Measurements from ENCODE around the gene KDM3B. TPM values are rescaled to one million over a fixed set of nuclear protein-coding genes. Genes with fewer than 3 reads are reported as not detected.

The KDM3B gene
- total RNA-seq, 5 donors from 2014 or later (not counting 1 experiment from before 2014, with no cell fraction given): 72.9 to 78.3 (median 76.0) TPM

DNA sequence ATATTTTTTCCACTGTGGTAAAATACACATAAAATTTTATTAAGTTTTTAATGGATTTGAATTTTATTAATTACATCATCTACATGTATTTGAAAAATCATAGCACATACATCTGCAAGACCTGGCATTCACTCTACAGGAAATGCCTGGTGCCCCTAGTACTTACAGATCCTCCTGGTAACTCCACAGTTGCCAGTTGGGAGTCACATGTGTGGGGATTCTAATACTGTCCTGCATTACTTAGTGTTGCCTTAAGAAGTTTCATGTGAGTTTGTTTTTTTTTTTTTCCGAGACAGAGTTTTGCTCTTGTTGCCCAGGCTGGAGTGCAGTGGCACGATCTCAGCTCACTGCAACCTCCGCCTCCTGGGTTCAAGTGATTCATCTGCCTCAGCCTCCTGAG is 18.1 kb downstream of the KDM3B start:
- no peak overlapping the region for H3K27ac ChIP-seq (ENCODE audit: low read length)
- Mint-ChIP-seq H3K36me3 (peaks cover 11% of the 10 kb centered on the region), H3K27me3 (no peaks in the 10 kb centered on the region), H3K4me1 (peaks cover 45 to 51% (median 48%) of the 10 kb centered on the region in 3 donors), H3K27ac (no peak overlapping the region), H3K4me3 (no peak overlapping the region), H3K9me3 (no peaks in the 10 kb centered on the region)
- WGBS (ENCODE audit: insufficient coverage): no CpG with 5 or more reads among the region's 3 CpGs
- ChIA-PET POLR2A (interaction anchor here in 1 of 2 donors (1.4 kb wide), 1 partner anchor 17 kb away, joined by 4 read pairs; no protein-coding TSS in a partner anchor), CTCF (interaction anchor here (0.6 to 4.7 kb wide), 3 partner anchors 17 to 1722 kb away, joined by 5 to 32 read pairs (median 5); partner anchors contain the start of gene KDM3B (in 2 of the 2))
- no peaks in the 10 kb centered on the region for H3K9me3 ChIP-seq
- DNase-seq (no peak), ATAC-seq (replicated peaks in 1 of 4) (no peak)
- H3K4me1 ChIP-seq (ENCODE audit: control insufficient read depth in 1 of 2, extremely low read depth in 1 of 2, insufficient read depth in 2 of 2, low read length in 2 of 2): peaks cover 3 to 4% of the 10 kb centered on the region in 2 experiments
- H3K36me3 ChIP-seq (ENCODE audit: control insufficient read depth in 2 of 2, extremely low read depth in 1 of 2, insufficient read depth in 1 of 2, low read length in 1 of 2): peaks cover 6 to 21% of the 10 kb centered on the region in 2 donors
- no peaks in the 10 kb centered on the region for H3K27me3 ChIP-seq (replicated peaks in 1 of 2; ENCODE audit: control insufficient read depth in 2 of 2, extremely low read depth in 1 of 2, insufficient read depth in 2 of 2, low read length in 1 of 2)
- no peak overlapping the region for H3K4me3 ChIP-seq (ENCODE audit: control insufficient read depth in 1 of 2, extremely low read depth in 1 of 2, low read length in 1 of 2)

DNA sequence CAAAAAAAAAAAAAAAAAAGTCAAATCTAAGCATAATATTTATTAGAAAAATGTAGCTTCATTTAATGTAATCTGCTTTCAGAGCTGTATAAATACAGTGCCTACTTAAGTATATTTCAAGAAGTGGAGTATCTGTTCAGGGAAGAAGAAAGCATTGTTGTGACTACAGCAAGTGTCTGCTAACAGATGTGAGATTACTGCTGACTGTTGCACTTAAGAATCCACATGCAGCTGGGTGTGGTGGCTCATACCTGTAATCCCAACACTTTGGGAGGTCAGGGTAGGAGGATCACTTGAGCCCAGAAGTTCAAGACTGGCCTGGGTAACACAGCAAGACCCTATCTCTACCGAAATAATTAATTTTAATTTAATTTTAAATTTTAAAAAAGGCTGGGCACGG is 19.0 kb downstream of the KDM3B start:
- H3K4me1 Mint-ChIP-seq: peaks cover 39 to 44% (median 40%) of the 10 kb centered on the region in 3 donors
- POLR2A ChIA-PET: interaction anchor here (0.6 to 0.7 kb wide), 5 partner anchors 20 to 1234 kb away, joined by 3 to 5 read pairs (median 3); no protein-coding TSS in a partner anchor
- H3K4me3 Mint-ChIP-seq: no peak overlapping the region
- H3K36me3 Mint-ChIP-seq: peaks cover 11% of the 10 kb centered on the region
- no peaks in the 10 kb centered on the region for H3K9me3 ChIP-seq
- H3K27me3 Mint-ChIP-seq: no peaks in the 10 kb centered on the region
- H3K9me3 Mint-ChIP-seq: no peaks in the 10 kb centered on the region
- no peak for DNase-seq
- H3K36me3 ChIP-seq (ENCODE audit: control insufficient read depth in 2 of 2, extremely low read depth in 1 of 2, insufficient read depth in 1 of 2, low read length in 1 of 2): peaks cover 12 to 28% of the 10 kb centered on the region in 2 donors
- ATAC-seq (replicated peaks in 1 of 4): no peak
- no peaks in the 10 kb centered on the region for H3K27me3 ChIP-seq (replicated peaks in 1 of 2; ENCODE audit: control insufficient read depth in 2 of 2, extremely low read depth in 1 of 2, insufficient read depth in 2 of 2, low read length in 1 of 2)
- no peak overlapping the region for H3K4me3 ChIP-seq (ENCODE audit: control insufficient read depth in 1 of 2, extremely low read depth in 1 of 2, low read length in 1 of 2)
- peaks cover 3 to 4% of the 10 kb centered on the region in 2 experiments for H3K4me1 ChIP-seq (ENCODE audit: control insufficient read depth in 1 of 2, extremely low read depth in 1 of 2, insufficient read depth in 2 of 2, low read length in 2 of 2)
- no peak overlapping the region for H3K27ac Mint-ChIP-seq
- CTCF ChIA-PET: interaction anchor here (0.6 to 4.7 kb wide), 8 partner anchors 14 to 283 kb away, joined by 3 to 32 read pairs (median 4); partner anchors contain the start of gene KDM3B (in 1 of the 2)
- no peak overlapping the region for H3K27ac ChIP-seq (ENCODE audit: low read length)
- 100% methylated on average over 1 of the region's 2 CpGs for WGBS (ENCODE audit: insufficient coverage)

DNA sequence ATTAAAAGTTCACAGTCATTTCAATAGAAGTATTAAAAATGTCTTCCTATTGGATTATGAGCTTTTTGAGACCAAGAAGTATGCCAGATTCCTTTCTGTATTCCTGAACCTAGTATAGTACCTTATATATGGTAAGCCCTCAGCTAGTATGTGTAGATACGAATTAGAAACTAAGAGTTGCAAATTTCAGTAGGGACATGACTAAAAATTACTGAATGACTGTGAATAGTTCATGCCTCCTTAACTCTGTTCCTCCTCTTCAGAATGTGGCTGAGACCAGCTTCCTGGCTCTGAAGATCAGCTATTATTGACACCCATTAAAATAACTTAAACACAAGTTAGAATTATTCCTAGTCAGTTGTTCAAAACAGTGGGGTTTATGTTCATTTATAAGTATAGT is 19.7 kb downstream of the KDM3B start:
- H3K27ac Mint-ChIP-seq: no peak overlapping the region
- ChIA-PET CTCF (interaction anchor here in 1 of 2 donors (0.6 to 4.7 kb wide), 3 partner anchors 19 to 122 kb away, joined by 3 to 32 read pairs (median 5); partner anchors contain the start of genes FAM53C and KDM3B), POLR2A (interaction anchor here in 1 of 2 donors (0.5 kb wide), 1 partner anchor 12 kb away, joined by 3 read pairs; no protein-coding TSS in a partner anchor)
- no peak overlapping the region for H3K4me3 Mint-ChIP-seq
- no CpG with 5 or more reads among the region's 1 CpG for WGBS (ENCODE audit: insufficient coverage)
- H3K9me3 ChIP-seq: no peaks in the 10 kb centered on the region
- H3K36me3 Mint-ChIP-seq: peaks cover 16% of the 10 kb centered on the region
- H3K27ac ChIP-seq (ENCODE audit: low read length): no peak overlapping the region
- H3K36me3 ChIP-seq (ENCODE audit: control insufficient read depth in 2 of 2, extremely low read depth in 1 of 2, insufficient read depth in 1 of 2, low read length in 1 of 2): peaks cover 12 to 35% of the 10 kb centered on the region in 2 donors
- no peak for DNase-seq
- H3K4me3 ChIP-seq (ENCODE audit: control insufficient read depth in 1 of 2, extremely low read depth in 1 of 2, low read length in 1 of 2): no peak overlapping the region
- ATAC-seq (replicated peaks in 1 of 4): no peak
- H3K4me1 Mint-ChIP-seq: peaks cover 31 to 37% (median 33%) of the 10 kb centered on the region in 3 donors
- H3K27me3 Mint-ChIP-seq: no peaks in the 10 kb centered on the region
- no peaks in the 10 kb centered on the region for H3K27me3 ChIP-seq (replicated peaks in 1 of 2; ENCODE audit: control insufficient read depth in 2 of 2, extremely low read depth in 1 of 2, insufficient read depth in 2 of 2, low read length in 1 of 2)
- no peaks in the 10 kb centered on the region for H3K9me3 Mint-ChIP-seq
- peaks cover 0 to 3% of the 10 kb centered on the region in 2 experiments for H3K4me1 ChIP-seq (ENCODE audit: control insufficient read depth in 1 of 2, extremely low read depth in 1 of 2, insufficient read depth in 2 of 2, low read length in 2 of 2)

DNA sequence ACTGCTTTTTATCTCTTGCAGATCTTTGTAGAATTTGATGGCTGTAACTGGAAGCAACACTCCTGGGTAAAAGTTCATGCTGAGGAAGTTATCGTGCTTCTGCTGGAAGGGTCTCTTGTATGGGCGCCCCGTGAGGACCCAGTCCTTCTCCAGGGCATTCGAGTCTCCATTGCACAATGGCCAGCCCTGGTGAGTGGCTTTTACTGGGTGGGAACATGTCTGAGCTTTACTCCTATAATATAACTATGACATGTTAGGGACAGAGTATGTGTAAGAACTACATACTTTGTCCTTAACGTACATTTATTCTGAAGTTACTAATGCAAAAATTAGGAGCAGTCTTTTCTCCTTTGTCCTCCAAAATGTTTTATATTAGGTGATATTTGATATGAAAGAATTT is 20.2 kb downstream of the KDM3B start:
- H3K27me3 Mint-ChIP-seq: no peaks in the 10 kb centered on the region
- Histone ChIP-seq H3K4me1 (ENCODE audit: control insufficient read depth in 1 of 2, extremely low read depth in 1 of 2, insufficient read depth in 2 of 2, low read length in 2 of 2) (peaks cover 0 to 3% of the 10 kb centered on the region in 2 experiments), H3K9me3 (no peaks in the 10 kb centered on the region), H3K27me3 (replicated peaks in 1 of 2; ENCODE audit: control insufficient read depth in 2 of 2, extremely low read depth in 1 of 2, insufficient read depth in 2 of 2, low read length in 1 of 2) (no peaks in the 10 kb centered on the region), H3K4me3 (ENCODE audit: control insufficient read depth in 1 of 2, extremely low read depth in 1 of 2, low read length in 1 of 2) (no peak overlapping the region), H3K36me3 (ENCODE audit: control insufficient read depth in 2 of 2, extremely low read depth in 1 of 2, insufficient read depth in 1 of 2, low read length in 1 of 2) (peaks cover 12 to 39% of the 10 kb centered on the region in 2 donors), H3K27ac (ENCODE audit: low read length) (no peak overlapping the region)
- no CpG with 5 or more reads among the region's 5 CpGs for WGBS (ENCODE audit: insufficient coverage)
- CTCF ChIA-PET: interaction anchor here in 1 of 2 donors (0.9 to 4.7 kb wide), 2 partner anchors 20 to 35 kb away, joined by 3 to 32 read pairs; partner anchors contain the start of genes FAM53C and KDM3B
- POLR2A ChIA-PET: no interaction called here
- H3K4me1 Mint-ChIP-seq: peaks cover 31 to 36% (median 33%) of the 10 kb centered on the region in 3 donors
- ATAC-seq (replicated peaks in 1 of 4): no peak
- H3K4me3 Mint-ChIP-seq: no peak overlapping the region
- DNase-seq: no peak
- no peaks in the 10 kb centered on the region for H3K9me3 Mint-ChIP-seq
- H3K27ac Mint-ChIP-seq: no peak overlapping the region
- peaks cover 20% of the 10 kb centered on the region for H3K36me3 Mint-ChIP-seq

DNA sequence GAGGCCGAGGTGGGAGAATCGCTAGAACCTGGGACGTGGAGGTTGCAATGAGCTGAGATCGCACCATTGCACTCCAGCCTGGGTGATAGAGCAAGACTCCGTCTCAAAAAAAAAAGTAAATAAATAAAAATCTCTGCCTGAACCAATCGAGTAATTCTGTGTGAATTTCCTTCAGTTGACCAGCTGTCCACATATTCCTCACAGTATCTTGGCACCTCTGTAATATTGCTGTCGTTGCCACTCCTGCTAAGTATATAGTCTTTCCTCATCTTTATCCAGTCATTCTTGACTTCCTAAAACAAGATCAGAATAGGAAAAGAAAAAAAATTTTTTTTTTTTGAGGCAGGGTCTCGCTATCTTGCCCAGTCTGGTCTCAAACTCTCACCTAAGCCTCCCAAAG is 29.9 kb downstream of the KDM3B start:
- Mint-ChIP-seq H3K36me3 (peaks cover 45% of the 10 kb centered on the region), H3K4me3 (no peak overlapping the region), H3K9me3 (no peaks in the 10 kb centered on the region), H3K27me3 (no peaks in the 10 kb centered on the region), H3K27ac (no peak overlapping the region), H3K4me1 (no peaks in the 10 kb centered on the region)
- no peaks in the 10 kb centered on the region for H3K9me3 ChIP-seq
- 100% methylated on average over 4 of the region's 8 CpGs for WGBS (ENCODE audit: insufficient coverage)
- no peaks in the 10 kb centered on the region for H3K27me3 ChIP-seq (replicated peaks in 1 of 2; ENCODE audit: control insufficient read depth in 2 of 2, extremely low read depth in 1 of 2, insufficient read depth in 2 of 2, low read length in 1 of 2)
- ChIA-PET POLR2A (interaction anchor here in 1 of 2 donors (0.7 kb wide), 1 partner anchor 1633 kb away, joined by 3 read pairs; no protein-coding TSS in a partner anchor), CTCF (interaction anchor here in 1 of 2 donors (0.6 kb wide), 1 partner anchor 80 kb away, joined by 8 read pairs; no protein-coding TSS in a partner anchor)
- no peaks in the 10 kb centered on the region for H3K4me1 ChIP-seq (ENCODE audit: control insufficient read depth in 1 of 2, extremely low read depth in 1 of 2, insufficient read depth in 2 of 2, low read length in 2 of 2)
- H3K4me3 ChIP-seq (ENCODE audit: control insufficient read depth in 1 of 2, extremely low read depth in 1 of 2, low read length in 1 of 2): no peak overlapping the region
- no peak for ATAC-seq (replicated peaks in 1 of 4)
- no peak for DNase-seq
- H3K27ac ChIP-seq (ENCODE audit: low read length): no peak overlapping the region
- H3K36me3 ChIP-seq (ENCODE audit: control insufficient read depth in 2 of 2, extremely low read depth in 1 of 2, insufficient read depth in 1 of 2, low read length in 1 of 2): peaks cover 7 to 77% of the 10 kb centered on the region in 2 donors

DNA sequence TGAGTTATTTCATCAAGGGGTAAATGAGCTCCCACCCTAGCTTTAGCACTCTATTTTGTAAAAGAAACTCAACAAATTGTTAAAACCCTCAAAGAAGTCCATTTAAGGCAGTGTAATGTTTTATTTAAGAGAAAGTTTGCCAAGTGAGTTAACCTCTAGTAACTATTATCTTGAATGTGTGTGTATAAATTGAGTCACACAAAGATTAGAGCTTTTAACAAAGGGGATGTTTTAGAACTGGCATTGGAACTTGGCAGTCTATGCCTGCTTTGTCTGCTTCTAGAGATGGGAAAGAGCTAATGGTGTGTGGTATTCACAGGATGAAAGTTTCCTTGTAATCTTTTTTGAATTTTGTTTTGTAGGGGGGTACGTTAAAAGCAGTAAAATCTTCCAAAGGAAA is 33.2 kb downstream of the KDM3B start:
- Histone ChIP-seq H3K4me1 (ENCODE audit: control insufficient read depth in 1 of 2, extremely low read depth in 1 of 2, insufficient read depth in 2 of 2, low read length in 2 of 2) (no peaks in the 10 kb centered on the region), H3K4me3 (ENCODE audit: control insufficient read depth in 1 of 2, extremely low read depth in 1 of 2, low read length in 1 of 2) (no peak overlapping the region), H3K27ac (ENCODE audit: low read length) (no peak overlapping the region), H3K36me3 (ENCODE audit: control insufficient read depth in 2 of 2, extremely low read depth in 1 of 2, insufficient read depth in 1 of 2, low read length in 1 of 2) (peaks cover 7 to 55% of the 10 kb centered on the region in 2 donors), H3K27me3 (replicated peaks in 1 of 2; ENCODE audit: control insufficient read depth in 2 of 2, extremely low read depth in 1 of 2, insufficient read depth in 2 of 2, low read length in 1 of 2) (no peaks in the 10 kb centered on the region), H3K9me3 (no peaks in the 10 kb centered on the region)
- DNase-seq: no peak
- ATAC-seq (replicated peaks in 1 of 4): no peak
- WGBS (ENCODE audit: insufficient coverage): 91% methylated on average over 1 of the region's 1 CpG
- Mint-ChIP-seq H3K4me1 (no peaks in the 10 kb centered on the region), H3K9me3 (no peaks in the 10 kb centered on the region), H3K27me3 (no peaks in the 10 kb centered on the region), H3K4me3 (no peak overlapping the region), H3K27ac (no peak overlapping the region), H3K36me3 (peaks cover 40% of the 10 kb centered on the region)
- CTCF ChIA-PET: no interaction called here
- POLR2A ChIA-PET: no interaction called here

Measured in T-cell (primary cell).